Measurements from ENCODE around the gene SERPINC1.
"Not testable (repeated sequence)": the region's sequence is repeated elsewhere in the genome, so short reads cannot be mapped to it uniquely, and the experiment has no call there.

Gene SERPINC1

DNA sequence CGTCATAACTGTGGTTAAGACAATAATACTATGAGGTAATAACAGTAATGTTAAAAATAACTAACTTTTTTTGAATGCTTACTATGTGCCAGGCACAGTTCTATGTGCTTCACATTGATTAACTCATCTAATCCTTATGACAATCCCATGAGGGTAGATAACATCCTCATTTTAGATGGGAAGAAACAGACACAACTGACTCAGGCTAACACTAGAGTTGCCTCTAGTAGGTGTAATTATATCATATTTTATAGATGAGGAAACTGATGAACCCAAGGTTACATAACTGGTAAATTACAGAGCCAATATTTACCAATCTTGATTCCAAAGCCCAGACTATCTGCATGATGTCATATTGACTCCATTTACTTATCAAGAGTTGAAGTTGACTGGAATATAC is 23.5 kb downstream of the SERPINC1 start:
- no peak for DNase-seq (ENCODE audit: low read depth in 2 of 3, low spot score in 1 of 3)

DNA sequence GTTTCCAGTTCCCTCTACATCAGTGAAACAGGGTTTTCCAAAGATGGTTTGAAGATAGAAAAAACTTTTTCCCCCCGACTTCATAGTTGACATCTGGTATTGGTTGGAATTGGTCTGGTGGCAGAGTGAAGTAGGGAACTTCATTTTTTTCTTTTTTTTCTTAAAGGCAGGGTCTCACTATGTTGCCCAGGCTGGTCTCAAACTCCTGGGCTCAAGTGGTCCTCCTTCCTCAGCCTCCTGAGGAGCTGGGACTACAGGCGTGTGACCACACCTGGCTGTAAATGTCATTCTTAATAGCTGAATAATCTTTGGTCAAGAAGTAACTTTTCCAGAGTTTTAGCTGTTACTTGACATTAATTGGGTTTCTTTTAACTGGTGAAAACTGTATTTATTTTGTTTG is 27.2 kb downstream of the SERPINC1 start:
- no peak for DNase-seq (ENCODE audit: low read depth in 2 of 3, low spot score in 1 of 3)

- DNase-seq (ENCODE audit: low read depth in 2 of 3, low spot score in 1 of 3): no peak
Measured at GRCh38 chr1:173888749-173889148, 28.4 kb downstream of the SERPINC1 start.

DNA sequence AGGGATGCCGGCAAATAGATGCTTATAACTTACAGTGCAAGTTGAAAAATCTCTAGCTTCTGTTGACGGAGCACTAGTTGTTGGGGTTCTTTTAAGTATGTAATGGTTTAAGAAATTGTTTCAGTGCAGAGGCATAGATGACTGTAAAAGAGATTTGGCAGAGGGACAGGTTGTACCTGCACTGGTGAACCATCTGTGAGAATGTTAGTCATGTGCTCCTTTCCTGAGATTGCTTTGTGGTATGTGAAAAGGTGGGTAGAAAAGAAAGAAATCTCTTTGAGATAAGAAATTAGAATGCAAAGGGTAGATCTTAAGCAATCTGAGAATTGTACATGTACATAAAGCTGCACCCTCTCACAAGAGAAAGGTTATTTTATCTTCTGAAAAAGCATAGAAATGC is 29.5 kb downstream of the SERPINC1 start:
- no peak for DNase-seq (ENCODE audit: low read depth in 2 of 3, low spot score in 1 of 3)

GRCh38 chr1:173886746-173887611 is 30.1 kb downstream of the SERPINC1 start:
- no peak for DNase-seq (ENCODE audit: low read depth in 2 of 3, low spot score in 1 of 3)

- no peak for DNase-seq (ENCODE audit: low read depth in 2 of 3, low spot score in 1 of 3)
Measured at GRCh38 chr1:173884701-173885100, 32.4 kb downstream of the SERPINC1 start.

DNA sequence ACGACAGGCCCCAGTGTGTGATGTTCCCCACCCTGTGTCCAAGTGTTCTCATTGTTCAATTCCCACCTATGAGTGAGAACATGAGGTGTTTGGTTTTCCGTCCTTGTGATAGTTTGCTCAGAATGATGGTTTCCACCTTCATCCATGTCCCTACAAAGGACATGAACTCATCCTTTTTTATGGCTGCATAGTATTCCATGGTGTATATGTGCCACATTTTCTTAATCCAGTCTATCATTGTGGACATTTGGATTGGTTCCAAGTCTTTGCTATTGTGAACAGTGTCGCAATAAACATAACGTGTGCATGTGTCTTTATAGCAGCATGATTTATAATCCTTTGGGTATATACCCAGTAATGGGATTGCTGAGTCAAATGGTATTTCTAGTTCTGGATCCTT is 36.0 kb downstream of the SERPINC1 start:
- not testable (repeated sequence) for DNase-seq (ENCODE audit: low read depth in 2 of 3, low spot score in 1 of 3)

DNA sequence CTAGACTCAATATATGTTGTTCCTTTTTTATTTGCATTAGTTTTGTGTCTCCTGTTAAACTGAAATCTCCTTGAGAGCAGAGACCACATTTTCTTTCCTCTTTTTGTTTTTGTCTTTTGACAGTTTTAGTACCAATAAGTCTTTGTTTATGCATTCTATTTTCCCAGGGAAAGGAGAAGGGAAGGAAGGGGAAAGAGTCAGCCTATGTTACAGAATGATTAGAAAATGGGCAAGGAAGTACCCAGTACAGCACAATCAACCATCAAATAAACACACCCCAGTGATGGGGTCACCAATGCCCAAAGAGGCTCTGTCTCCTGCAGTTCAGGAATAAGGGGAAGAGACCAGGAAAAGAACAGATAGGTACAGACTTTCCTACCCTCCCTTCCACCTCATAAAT is 38.9 kb downstream of the SERPINC1 start:
- no peak for DNase-seq (ENCODE audit: low read depth in 2 of 3, low spot score in 1 of 3)

GRCh38 chr1:173876732-173877131 is 40.4 kb downstream of the SERPINC1 start:
- no peak for DNase-seq (ENCODE audit: low read depth in 2 of 3, low spot score in 1 of 3)

- no peak for DNase-seq (ENCODE audit: low read depth in 2 of 3, low spot score in 1 of 3)
Measured at GRCh38 chr1:173871500-173871899, 45.6 kb downstream of the SERPINC1 start.

GRCh38 chr1:173871091-173871490 is 46.0 kb downstream of the SERPINC1 start:
- no peak for DNase-seq (ENCODE audit: low read depth in 2 of 3, low spot score in 1 of 3)

DNA sequence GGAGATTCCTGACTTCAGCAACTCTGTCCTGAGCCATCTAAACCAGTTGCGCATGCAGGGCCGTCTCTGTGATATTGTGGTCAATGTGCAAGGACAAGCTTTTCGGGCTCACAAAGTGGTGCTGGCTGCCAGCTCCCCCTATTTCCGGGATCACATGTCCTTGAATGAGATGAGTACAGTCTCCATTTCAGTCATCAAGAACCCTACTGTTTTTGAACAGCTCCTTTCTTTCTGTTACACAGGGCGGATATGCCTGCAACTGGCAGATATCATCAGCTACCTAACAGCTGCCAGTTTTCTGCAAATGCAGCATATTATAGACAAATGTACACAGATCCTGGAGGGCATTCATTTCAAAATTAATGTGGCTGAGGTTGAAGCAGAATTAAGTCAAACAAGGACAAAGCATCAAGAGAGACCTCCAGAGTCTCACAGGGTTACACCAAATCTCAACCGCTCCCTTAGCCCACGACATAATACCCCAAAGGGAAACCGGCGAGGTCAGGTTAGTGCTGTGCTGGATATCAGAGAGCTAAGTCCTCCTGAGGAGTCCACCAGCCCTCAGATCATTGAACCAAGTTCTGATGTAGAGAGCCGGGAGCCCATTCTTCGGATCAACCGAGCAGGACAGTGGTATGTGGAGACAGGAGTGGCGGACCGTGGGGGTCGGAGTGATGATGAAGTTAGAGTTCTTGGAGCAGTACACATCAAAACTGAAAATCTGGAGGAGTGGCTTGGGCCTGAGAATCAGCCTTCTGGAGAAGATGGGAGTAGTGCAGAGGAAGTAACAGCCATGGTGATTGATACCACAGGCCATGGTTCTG is 46.7 kb downstream of the SERPINC1 start:
- peak in 1 of 3 donors; percentile 13 for DNase-seq (ENCODE audit: low read depth in 2 of 3, low spot score in 1 of 3)

DNA sequence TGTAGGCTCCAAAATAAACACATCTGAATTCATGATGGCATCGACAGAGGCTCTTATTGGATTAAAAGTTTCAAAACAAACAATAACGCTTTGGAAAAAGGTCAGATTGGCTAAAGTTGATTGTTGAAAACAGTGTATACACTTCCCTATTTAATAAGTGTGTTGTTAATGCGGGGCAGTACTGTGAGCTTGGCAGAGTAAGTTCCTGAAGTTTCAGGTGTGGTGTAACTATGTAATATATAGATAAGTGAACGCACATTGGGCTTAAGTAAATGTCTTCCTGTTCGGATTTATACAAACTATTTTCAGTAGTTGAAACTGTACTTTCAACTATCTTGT is 48.1 kb downstream of the SERPINC1 start:
- DNase-seq (ENCODE audit: low read depth in 2 of 3, low spot score in 1 of 3): no peak

GRCh38 chr1:173868266-173869020 is 48.7 kb downstream of the SERPINC1 start, which contains the start of gene ZBTB37:
Gene ZBTB37, plus strand, starts transcription at chr1:173868380. Its CDS starts 1,846 bp downstream, at chr1:173870226.
- peak; percentile 91 to 93 (median 92) for DNase-seq (ENCODE audit: low read depth in 2 of 3, low spot score in 1 of 3)

DNA sequence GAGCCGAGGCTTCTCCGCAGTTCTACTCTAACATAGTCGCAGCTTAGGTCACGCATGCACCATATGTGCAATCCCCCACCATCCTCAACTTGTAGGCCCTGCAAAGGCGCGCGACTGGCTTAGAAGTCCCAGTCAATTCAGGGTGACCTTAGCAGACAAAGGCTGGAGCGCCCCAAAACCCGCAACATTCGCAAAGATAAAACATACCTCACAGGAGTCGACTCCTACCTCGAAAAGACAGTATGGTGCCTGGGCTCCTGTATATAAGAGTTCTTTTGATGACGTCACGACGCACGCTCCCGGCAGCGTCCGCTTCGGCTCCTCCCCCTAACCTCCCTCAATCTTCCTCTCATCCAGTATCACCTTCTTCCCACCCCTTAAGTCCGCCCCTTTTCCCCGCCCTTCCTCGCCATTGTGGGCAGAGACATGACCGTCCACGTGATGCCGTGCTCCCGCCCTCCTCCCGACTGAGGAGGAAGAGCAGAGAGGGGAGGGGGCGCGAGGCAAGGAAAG is 49.3 kb downstream of the SERPINC1 start, which contains the start of gene GAS5:
GAS5 (minus strand) TSS at position 237 of the 513 bp plus-strand sequence.
- DNase-seq (ENCODE audit: low read depth in 2 of 3, low spot score in 1 of 3): peak; percentile 99 to 100 (median 100)

DNA sequence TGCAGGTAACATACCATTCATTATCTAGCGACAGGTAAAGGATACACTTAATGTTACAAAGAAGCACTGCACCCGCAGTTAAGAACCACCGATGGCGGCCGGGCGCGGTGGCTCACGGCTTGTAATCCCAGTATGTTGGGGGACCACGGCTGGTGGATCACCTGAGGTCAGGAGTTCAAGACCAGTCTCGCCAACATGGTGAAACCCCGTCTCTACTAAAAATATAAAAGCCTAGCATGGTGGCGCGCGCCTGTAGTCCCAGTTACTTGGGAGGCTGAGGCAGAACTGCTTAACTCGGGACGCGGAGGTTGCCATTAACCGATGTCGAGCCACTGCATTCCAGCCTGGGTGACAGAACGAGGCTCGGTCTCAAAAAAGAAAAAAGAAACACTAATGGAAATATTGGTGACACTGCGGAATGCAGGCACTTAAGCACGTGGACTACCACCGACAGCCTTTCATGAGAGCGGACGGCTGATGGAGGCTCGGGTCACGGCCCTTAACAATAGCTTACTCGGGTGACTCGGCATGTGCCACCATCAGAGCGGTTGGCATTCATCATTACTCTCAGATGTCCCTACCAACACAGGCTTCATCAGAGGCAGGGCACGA is 49.9 kb downstream of the SERPINC1 start:
- DNase-seq (ENCODE audit: low read depth in 2 of 3, low spot score in 1 of 3): peak in 1 of 3 donors; percentile 37

DNA sequence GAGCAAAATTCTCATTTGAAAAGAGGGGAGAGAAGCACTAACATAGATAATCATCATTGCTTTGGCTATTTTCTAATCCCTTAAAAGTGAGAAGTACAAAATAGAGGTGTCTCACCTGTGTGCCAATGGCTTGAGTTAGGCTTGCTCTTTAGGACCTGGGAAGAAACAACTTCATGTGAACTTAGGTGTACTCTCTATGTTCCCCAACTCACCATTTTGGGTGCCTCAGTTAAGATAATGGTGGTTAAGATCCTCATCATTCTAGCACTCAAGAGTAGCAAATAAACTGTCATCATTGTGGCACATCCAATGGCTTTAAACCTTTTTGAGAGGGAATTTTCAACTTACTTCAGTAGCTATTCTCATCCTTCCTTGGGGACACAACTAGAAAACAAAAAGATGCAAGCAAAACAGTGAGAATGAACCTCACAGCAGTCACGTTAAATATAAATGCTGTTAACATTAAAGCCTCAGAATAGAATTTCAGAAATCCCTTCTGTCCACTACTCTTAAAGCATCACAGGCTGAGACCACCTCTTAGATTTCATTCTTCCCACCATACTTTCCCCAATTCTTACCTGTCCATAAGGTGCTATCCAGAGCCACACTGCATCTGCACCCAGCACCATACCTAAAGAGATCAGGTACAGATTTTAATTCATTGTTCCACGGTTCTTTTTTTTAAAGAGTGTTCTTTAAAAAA is 50.6 kb downstream of the SERPINC1 start:
- DNase-seq (ENCODE audit: low read depth in 2 of 3, low spot score in 1 of 3): no peak

GRCh38 chr1:173865468-173866164 is 51.5 kb downstream of the SERPINC1 start:
- no peak for DNase-seq (ENCODE audit: low read depth in 2 of 3, low spot score in 1 of 3)

- no peak for DNase-seq (ENCODE audit: low read depth in 2 of 3, low spot score in 1 of 3)
Measured at GRCh38 chr1:173864179-173864867, 52.8 kb downstream of the SERPINC1 start.

Data from stimulated activated CD4-positive, alpha-beta T cell treated with anti-CD3 and anti-CD28 coated beads, Interleukin-12 subunit alpha, Interleukin-12 subunit beta, amount 100 ng/mL, for 48 hours (primary cell).